GM21529 (cell line): ENCODE measurements around the gene GSTK1.
"Not testable (repeated sequence)": the region's sequence is repeated elsewhere in the genome, so short reads cannot be mapped to it uniquely, and the experiment has no call there.

Source experiments
- ATAC-seq: cut with Tn5 transposase; IDR thresholded peaks from one replicate; pipeline ENCODE4 v1.9.1; 2021; ENCODE audit not compliant: unreplicated experiment

The GSTK1 gene

GRCh38 chr7:143263266-143264195 lies at the start of gene GSTK1:
TSS of gene GSTK1 (plus strand) at chr7:143263441. CDS start at chr7:143263514, 73 bp downstream.
- peak; percentile 97 for ATAC-seq

GRCh38 chr7:143213478-143213877 lies 49.8 kb upstream of the GSTK1 start:
- ATAC-seq, result not testable (repeated sequence)

GRCh38 chr7:143214789-143215679 lies 48.2 kb upstream of the GSTK1 start:
- ATAC-seq, result peak; percentile 97

- no peak for ATAC-seq
Measured at GRCh38 chr7:143216151-143216550, 47.1 kb upstream of the GSTK1 start.

- no peak for ATAC-seq
Measured at GRCh38 chr7:143216686-143217085, 46.6 kb upstream of the GSTK1 start.

GRCh38 chr7:143217806-143218205 lies 45.4 kb upstream of the GSTK1 start:
- no peak for ATAC-seq

GRCh38 chr7:143221286-143221685 lies 42.0 kb upstream of the GSTK1 start:
- ATAC-seq, result no peak

GRCh38 chr7:143221737-143222136 lies 41.5 kb upstream of the GSTK1 start, which contains the start of gene TAS2R40:
TSS of gene TAS2R40 (plus strand) at chr7:143222037. CDS start at chr7:143222079, 42 bp downstream.
- no peak for ATAC-seq

GRCh38 chr7:143222782-143223181 lies 40.5 kb upstream of the GSTK1 start:
- ATAC-seq, result no peak

GRCh38 chr7:143223784-143224183 lies 39.5 kb upstream of the GSTK1 start:
- no peak for ATAC-seq

GRCh38 chr7:143225047-143225446 lies 38.2 kb upstream of the GSTK1 start:
- ATAC-seq, result no peak

- ATAC-seq, result no peak
Measured at GRCh38 chr7:143227806-143228205, 35.4 kb upstream of the GSTK1 start.

- no peak for ATAC-seq
Measured at GRCh38 chr7:143229054-143229790, 34.0 kb upstream of the GSTK1 start.

- no peak for ATAC-seq
Measured at GRCh38 chr7:143230602-143231457, 32.4 kb upstream of the GSTK1 start.

GRCh38 chr7:143233816-143234532 lies 29.3 kb upstream of the GSTK1 start:
- no peak for ATAC-seq

- ATAC-seq, result no peak
Measured at GRCh38 chr7:143234533-143234875, 28.7 kb upstream of the GSTK1 start.

GRCh38 chr7:143235561-143235960 lies 27.7 kb upstream of the GSTK1 start:
- no peak for ATAC-seq

- ATAC-seq, result no peak
Measured at GRCh38 chr7:143236408-143236990, 26.7 kb upstream of the GSTK1 start.

GRCh38 chr7:143237366-143237765 lies 25.9 kb upstream of the GSTK1 start:
- ATAC-seq, result no peak
